DMS53 (cell line): ENCODE measurements around the gene CLTRN.
A peak's percentile ranks its signal among the peaks of the same experiment; 100 is the strongest.
"Not testable (repeated sequence)": the region's sequence is repeated elsewhere in the genome, so short reads cannot be mapped to it uniquely, and the experiment has no call there.

ENCODE experiments used
- DNase-seq: peaks from one replicate; lab custom pipeline; 2025; lab: John Stamatoyannopoulos, UW

Gene CLTRN

GRCh38 chrX:15647510-15647909 lies 17.1 kb downstream of the CLTRN start:
- not testable (repeated sequence) for DNase-seq

- DNase-seq = no peak
Measured at GRCh38 chrX:15646543-15646942, 18.1 kb downstream of the CLTRN start.

- DNase-seq = no peak
Measured at GRCh38 chrX:15646031-15646430, 18.6 kb downstream of the CLTRN start.

- DNase-seq = no peak
Measured at GRCh38 chrX:15645266-15645665, 19.3 kb downstream of the CLTRN start.

GRCh38 chrX:15644560-15644872 lies 20.1 kb downstream of the CLTRN start:
- no peak for DNase-seq

GRCh38 chrX:15643786-15644559 lies 20.6 kb downstream of the CLTRN start:
- DNase-seq = no peak

DNA sequence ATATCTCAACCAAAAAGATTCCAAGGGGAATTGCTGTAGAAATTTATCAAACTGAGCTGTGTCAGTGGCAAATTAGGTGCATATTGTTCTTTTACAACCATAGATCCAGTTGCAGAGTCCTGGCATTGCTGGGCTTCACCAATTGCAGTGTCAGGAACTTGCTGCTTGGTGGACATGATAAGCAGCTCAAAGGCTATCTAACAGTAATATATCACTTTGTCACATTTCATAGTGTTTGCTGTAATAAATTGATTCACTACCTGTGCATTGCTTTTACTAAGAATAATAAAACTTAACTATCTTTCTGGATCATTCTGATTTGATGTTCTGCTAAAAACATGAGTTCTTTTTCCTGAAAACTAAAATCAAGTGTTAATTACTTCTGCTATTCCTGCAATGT lies 33.0 kb downstream of the CLTRN start:
- DNase-seq = no peak

- no peak for DNase-seq
Measured at GRCh38 chrX:15623054-15623453, 41.6 kb downstream of the CLTRN start.

- peak; percentile 44 for DNase-seq
Measured at GRCh38 chrX:15619053-15619755, 45.4 kb downstream of the CLTRN start.

DNA sequence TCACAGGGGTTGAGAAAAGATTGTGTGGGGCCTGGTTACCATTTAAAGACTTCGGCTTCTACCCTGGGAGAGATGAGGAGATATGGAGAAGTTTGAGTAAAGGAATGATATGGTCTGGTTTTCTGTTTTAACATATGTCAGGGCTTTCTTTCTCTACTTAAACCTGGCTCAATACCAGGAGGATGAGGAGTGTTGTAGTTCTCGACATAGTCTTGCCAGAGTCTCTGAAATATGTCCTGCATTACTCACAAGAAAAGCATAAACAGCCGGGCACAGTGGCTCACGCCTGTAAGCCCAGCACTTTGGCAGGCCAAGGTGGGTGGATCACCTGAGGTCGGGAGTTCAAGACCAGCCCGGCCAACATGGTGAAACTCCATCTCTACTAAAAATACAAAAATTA lies 47.5 kb downstream of the CLTRN start:
- no peak for DNase-seq

GRCh38 chrX:15616531-15616930 lies 48.1 kb downstream of the CLTRN start:
- no peak for DNase-seq

DNA sequence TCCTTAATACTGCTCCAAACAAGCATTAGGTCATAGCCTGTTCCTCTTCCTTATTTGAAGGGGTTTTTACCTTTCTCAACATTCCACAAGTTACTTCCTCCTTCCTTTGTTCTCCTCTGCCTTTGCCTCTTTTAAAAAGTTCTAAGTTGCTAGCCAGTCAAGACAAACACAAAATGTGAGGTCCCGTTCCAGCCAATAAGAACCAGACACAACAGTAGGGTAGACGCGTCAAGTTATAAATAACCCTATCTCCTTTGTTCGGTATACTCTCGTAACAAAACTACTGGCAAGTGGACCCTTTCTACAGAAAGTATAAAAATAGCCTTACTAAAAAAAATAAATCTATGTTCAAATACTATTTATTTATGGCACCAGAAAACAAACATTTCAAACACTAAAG lies 57.5 kb downstream of the CLTRN start:
- DNase-seq = no peak

GRCh38 chrX:15606136-15606535 lies 58.5 kb downstream of the CLTRN start:
- no peak for DNase-seq

- DNase-seq = no peak
Measured at GRCh38 chrX:15605226-15605625, 59.4 kb downstream of the CLTRN start.

DNA sequence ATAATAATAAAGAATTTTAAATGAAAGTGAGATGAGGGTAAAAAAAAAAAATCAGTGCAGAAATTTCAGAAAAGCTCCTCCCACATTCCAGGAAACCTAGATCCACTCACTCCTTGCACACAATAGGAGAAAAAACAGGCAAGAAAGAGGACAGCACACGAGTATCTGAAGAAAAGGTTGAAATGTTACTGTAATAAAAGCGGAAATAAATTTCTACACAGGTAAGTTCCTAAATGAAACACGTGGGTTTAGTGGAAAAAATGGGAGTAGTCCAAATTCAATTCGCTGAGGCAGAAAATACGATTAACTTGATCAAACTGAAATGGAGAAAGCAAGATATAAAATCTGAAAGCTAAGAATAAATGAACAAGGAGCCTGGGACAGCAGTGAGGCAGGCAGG lies 61.8 kb downstream of the CLTRN start:
- DNase-seq = no peak

DNA sequence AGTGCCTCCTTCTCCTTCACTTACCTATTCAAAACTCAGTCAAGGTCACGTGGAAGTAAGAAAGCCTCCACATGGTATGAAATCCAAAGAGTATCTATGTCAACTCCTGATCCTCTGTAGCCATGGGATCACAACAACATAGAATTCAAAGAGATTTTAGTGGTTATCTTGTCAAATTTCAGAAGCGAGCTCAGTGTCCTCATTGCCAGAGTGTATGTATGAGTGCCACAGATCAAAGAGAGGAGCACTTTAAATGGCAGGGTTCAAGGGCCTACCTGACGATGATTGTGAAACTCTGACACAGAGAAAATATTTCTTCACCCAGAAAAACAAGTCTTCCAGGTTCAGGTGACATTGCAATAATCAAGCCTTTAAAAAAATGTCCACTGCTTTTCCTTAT lies 62.7 kb downstream of the CLTRN start:
- peak; percentile 38 for DNase-seq

DNA sequence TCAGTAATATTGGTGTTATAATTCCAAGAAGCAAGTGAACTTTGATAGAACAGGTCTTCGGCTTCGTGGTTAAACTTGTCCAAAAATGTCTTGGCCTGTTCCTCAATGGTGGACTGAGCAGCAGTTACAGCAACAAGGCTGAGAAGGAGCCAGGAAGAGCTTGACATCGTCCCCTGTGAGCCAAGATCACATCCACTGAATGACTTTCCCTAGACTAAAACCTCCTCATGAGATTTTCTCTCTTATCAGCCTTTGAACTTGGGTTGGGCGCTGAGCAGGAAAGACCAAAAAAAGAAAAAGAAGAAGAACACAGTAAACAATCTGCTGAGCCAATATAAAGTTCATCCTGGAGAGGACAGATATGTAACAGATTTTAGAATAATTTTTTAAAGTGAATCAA lies 63.9 kb downstream of the CLTRN start, which contains the start of gene ACE2:
ACE2 (minus strand) TSS at position 216 of the 400 bp plus-strand sequence; CDS start at position 167, 49 bp downstream.
- DNase-seq = no peak

GRCh38 chrX:15600049-15600448 lies 64.6 kb downstream of the CLTRN start:
- DNase-seq = no peak

GRCh38 chrX:15599461-15599860 lies 65.1 kb downstream of the CLTRN start:
- no peak for DNase-seq

- DNase-seq = no peak
Measured at GRCh38 chrX:15598026-15598425, 66.6 kb downstream of the CLTRN start.

DNA sequence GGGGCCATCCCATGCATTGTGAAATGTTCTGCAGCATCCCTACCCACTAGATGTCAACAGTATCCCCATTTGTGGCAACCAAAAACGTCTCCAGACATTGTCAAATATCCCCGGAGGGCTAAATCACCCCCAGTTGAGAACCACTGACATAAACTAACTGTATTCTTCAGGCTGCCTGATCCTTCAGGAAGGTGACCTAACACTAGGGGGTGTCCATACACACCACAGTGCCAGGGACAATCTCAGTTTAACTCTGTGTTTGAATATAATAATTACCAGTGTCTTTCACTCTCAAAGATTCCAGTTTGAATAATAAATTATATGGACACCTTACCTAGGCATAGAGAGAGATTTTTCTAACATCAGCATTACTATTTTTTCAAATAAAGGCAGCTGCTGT lies 70.2 kb downstream of the CLTRN start:
- DNase-seq = no peak

GRCh38 chrX:15579778-15580747 lies 84.5 kb downstream of the CLTRN start:
- no peak for DNase-seq
